BJ (cell line): ENCODE measurements around the gene CACYBP. TPM values are rescaled to one million over a fixed set of nuclear protein-coding genes. Genes with fewer than 3 reads are reported as not detected.

ENCODE experiments used
- CTCF ChIA-PET: fragments of 350-600 bp; formaldehyde crosslinking; extraction: SDS; loops from one replicate; lab custom pipeline; 2021; ENCODE audit warnings: antibody characterized with exemption, inconsistent platforms; lab: Yijun Ruan, JAX
- POLR2A ChIA-PET: fragments of 300-600 bp; sonication (Branson Sonifier 250); formaldehyde crosslinking; extraction: SDS; loops from one replicate; lab custom pipeline; 2021; ENCODE audit warnings: antibody characterized with exemption; lab: Charles Lee
- DNase-seq: peaks from one replicate; pipeline ENCODE4 v3.0.0-alpha.2; 2011; ENCODE audit warnings: low read depth
- H3K27me3 ChIP-seq: 2 replicates; pipeline ENCODE4 v1.6.0; 2011; ENCODE audit warnings: low read length; ENCODE audit not compliant: control insufficient read depth, insufficient read depth
- H3K36me3 ChIP-seq: 2 replicates; pipeline ENCODE4 v1.5.1; 2011; ENCODE audit warnings: low read length; ENCODE audit not compliant: control insufficient read depth, insufficient read depth
- H3K4me3 ChIP-seq: 2 replicates; pipeline ENCODE4 v1.5.1; 2011; ENCODE audit warnings: low read depth, mild to moderate bottlenecking, control low read depth, low read length
- CTCF ChIP-seq: IDR thresholded peaks from 2 replicates; pipeline ENCODE4 v1.5.1; 2011; ENCODE audit warnings: low read depth, mild to moderate bottlenecking, control low read depth, inconsistent platforms, low read length, moderate library complexity; ENCODE audit not compliant: insufficient read depth
- polyA plus RNA-seq: library from polyadenylated mRNA; depleted of rRNA; stranded (reverse); fragments of >200 nt; gene quantifications from 2 replicates; pipeline ENCODE4 v1.2.3, GENCODE V29; 2011; rRNA removed
- small RNA-seq: library from RNA; depleted of rRNA; stranded (forward); fragments of <200 nt; gene quantifications from one replicate; pipeline ENCODE3, GENCODE V24; 2012; ENCODE audit warnings: low replicate concordance, low read depth; ENCODE audit not compliant: insufficient read length

The CACYBP gene
- polyA plus RNA-seq, 1 experiment, result 20.5 TPM

GRCh38 chr1:175050992-175051391 lies 51.2 kb downstream of the CACYBP start:
- CTCF ChIA-PET, result interaction anchor here (0.9 to 1.1 kb wide), 3 partner anchors 10 to 104 kb away, joined by 3 to 4 read pairs (median 3); no protein-coding TSS in a partner anchor
- Histone ChIP-seq H3K27me3 (no peaks in the 10 kb centered on the region; the same call in 1 of the 2 replicates), H3K4me3 (no peak overlapping the region), H3K36me3 (no peaks in the 10 kb centered on the region)
- DNase-seq, result no peak
- TF ChIP-seq CTCF, result no peak
- POLR2A ChIA-PET, result no interaction called here

DNA sequence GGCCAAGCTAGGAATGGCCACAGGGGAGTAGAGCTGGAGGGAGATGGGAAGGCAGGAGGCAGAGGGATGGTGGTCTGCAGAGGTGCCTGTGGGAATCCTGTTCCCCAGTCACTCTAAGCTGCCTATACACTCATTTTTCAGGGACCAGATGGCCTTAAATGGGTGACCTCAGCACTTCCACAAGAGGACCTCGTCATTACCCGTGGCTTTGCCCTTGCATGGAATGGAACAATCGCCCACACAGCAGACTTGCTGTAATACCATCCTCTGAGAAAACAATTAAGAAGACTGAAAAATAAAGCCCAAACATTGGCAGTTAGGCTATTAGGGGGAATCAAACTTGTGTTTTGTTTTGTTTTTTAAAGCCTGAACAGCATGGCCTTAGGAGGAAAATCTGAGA lies 55.0 kb downstream of the CACYBP start:
- Histone ChIP-seq H3K36me3 (no peaks in the 10 kb centered on the region), H3K27me3 (no peaks in the 10 kb centered on the region; the same call in 1 of the 2 replicates), H3K4me3 (no peak overlapping the region)
- CTCF ChIA-PET, result interaction anchor here (1.4 to 1.8 kb wide), 2 partner anchors 11 to 97 kb away, joined by 4 read pairs; no protein-coding TSS in a partner anchor
- no peak for DNase-seq
- no peak for TF ChIP-seq CTCF
- POLR2A ChIA-PET, result no interaction called here

Small RNA genes lying within 50 kb of the gene (small RNA-seq; reads per million reads assigned to genes)
- gene RF00019 (not detected), gene RNU6-307P (not detected)

Other genes starting within 250 kb of the CACYBP start
- gene MRPS14, start 23.5 kb downstream of the CACYBP start, polyA plus RNA-seq, result 22.4 and 33.3 TPM in 2 replicates
- gene TNN, start 67.9 kb downstream of the CACYBP start, polyA plus RNA-seq, result not detected in 2 replicates
- 9.9 and 10.8 TPM in 2 replicates for gene KIAA0040, start 192.8 kb downstream of the CACYBP start, polyA plus RNA-seq